GM23338 (cell line): ENCODE data around the gene NXN.

ENCODE experiments used
- CREB1 ChIP-seq: fragments of 250-450 bp; sonication (Bioruptor Pico); IDR thresholded peaks from 2 replicates; pipeline ENCODE4 v1.5.0; 2020; ENCODE audit warnings: low read depth, mild to moderate bottlenecking, moderate library complexity
- CTCF ChIP-seq, 2 experiments: fragments of 200-600 bp in 1 of 2; sonication (generic) in 1 of 2; conservative IDR thresholded peaks; 2 replicates each; pipeline versions ENCODE4 v1.5.1 to v1.6.1; 2016 to 2017; ENCODE audit warnings: antibody characterized with exemption in 2 of 2, low read depth in 2 of 2, mild to moderate bottlenecking in 2 of 2, moderate library complexity in 1 of 2
- ETS1 ChIP-seq: IDR thresholded peaks from 2 replicates; pipeline ENCODE4 v1.6.1; 2016; ENCODE audit warnings: antibody characterized with exemption
- EZH2 ChIP-seq: fragments of 200-600 bp; sonication (generic); IDR thresholded peaks from one replicate; pipeline ENCODE4 v1.8.0; 2017; ENCODE audit warnings: antibody characterized with exemption, mild to moderate bottlenecking, low read depth; ENCODE audit not compliant: unreplicated experiment
- EZH2phosphoT487 ChIP-seq: fragments of 200-600 bp; sonication (generic); IDR thresholded peaks from one replicate; pipeline ENCODE4 v1.8.1; 2018; ENCODE audit warnings: antibody characterized with exemption; ENCODE audit not compliant: unreplicated experiment
- JUNB ChIP-seq: IDR thresholded peaks from one replicate; pipeline ENCODE4 v1.6.1; 2016; ENCODE audit warnings: antibody characterized with exemption; ENCODE audit not compliant: unreplicated experiment
- NANOG ChIP-seq: IDR thresholded peaks from 2 replicates; pipeline ENCODE4 v1.6.1; 2016; ENCODE audit warnings: antibody characterized with exemption, borderline replicate concordance
- POLR2AphosphoS5 ChIP-seq: IDR thresholded peaks from 2 replicates; pipeline ENCODE4 v1.6.1; 2016; ENCODE audit warnings: antibody characterized with exemption, low read depth
- REST ChIP-seq: IDR thresholded peaks from one replicate; pipeline ENCODE4 v1.6.1; 2018; ENCODE audit warnings: antibody characterized with exemption; ENCODE audit not compliant: unreplicated experiment
- STAT1 ChIP-seq: IDR thresholded peaks from one replicate; pipeline ENCODE4 v1.6.1; 2016; ENCODE audit warnings: antibody characterized with exemption; ENCODE audit not compliant: unreplicated experiment
- ZNF331 ChIP-seq: fragments of 250-450 bp; sonication (Bioruptor Pico); IDR thresholded peaks from 2 replicates; pipeline ENCODE4 v1.5.0; 2020; ENCODE audit warnings: low read depth, mild to moderate bottlenecking, moderate library complexity

- TF ChIP-seq CTCF (conservative IDR thresholded peaks at IDR 0.05; ENCODE audit: low read depth in 2 of 2): no peak
- no peak for TF ChIP-seq POLR2AphosphoS5
- no peak for TF ChIP-seq REST
- no peak for TF ChIP-seq EZH2phosphoT487
- no peak for TF ChIP-seq NANOG
- TF ChIP-seq EZH2: no peak
- TF ChIP-seq ZNF331 (CRISPR knock-in tag): no peak
- TF ChIP-seq STAT1: no peak
- no peak for TF ChIP-seq JUNB
- TF ChIP-seq ETS1: no peak
- TF ChIP-seq CREB1 (CRISPR knock-in tag): no peak
Observed at GRCh38 chr17:1025733-1026598, 46.4 kb upstream of the NXN start.
